Activated CD4-positive, CD25-positive, alpha-beta regulatory T cell treated with anti-CD3 and anti-CD28 coated beads, Interleukin-2, amount 50 U/mL, for 16 hours (primary cell): Measurements from ENCODE around the gene SIPA1L3.

Experiments used
- DNase-seq: peaks from one replicate; pipeline ENCODE4 v3.0.0-alpha.2; 2020; ENCODE audit warnings: low read depth, low spot score

Gene SIPA1L3

GRCh38 chr19:38193445-38193844, 286.4 kb downstream of the SIPA1L3 start:
- no peak for DNase-seq

DNA sequence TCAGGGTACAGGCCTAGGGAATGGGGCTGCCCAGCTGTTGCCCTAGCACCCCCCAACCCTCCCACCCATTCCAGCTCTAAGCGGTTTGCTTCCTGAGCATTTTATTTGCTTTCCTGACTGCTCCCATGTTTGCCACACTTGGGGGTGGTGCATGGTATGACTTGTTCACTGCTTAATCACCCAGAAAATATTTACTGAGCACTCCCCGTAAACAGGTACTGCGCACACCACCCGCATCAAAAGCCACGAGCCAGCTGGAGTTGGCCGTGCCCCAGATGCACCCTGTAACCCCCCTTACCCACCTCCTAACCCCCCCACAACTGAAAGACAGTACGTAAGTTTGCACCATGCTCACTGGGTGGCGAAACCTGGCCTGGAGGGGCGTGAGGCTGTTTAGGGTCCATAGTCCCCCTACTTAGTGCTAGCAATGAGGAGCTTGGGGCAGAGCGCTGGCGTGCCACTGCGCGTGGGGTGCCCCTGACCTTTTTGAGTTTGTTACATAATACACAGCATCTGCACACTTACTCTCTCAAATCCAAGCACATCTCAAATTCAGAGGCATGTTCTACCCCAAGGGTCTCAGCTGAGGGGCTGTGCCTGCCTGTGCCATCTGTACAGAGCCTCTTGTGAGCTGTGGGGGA, 287.2 kb downstream of the SIPA1L3 start:
- DNase-seq, result no peak

DNA sequence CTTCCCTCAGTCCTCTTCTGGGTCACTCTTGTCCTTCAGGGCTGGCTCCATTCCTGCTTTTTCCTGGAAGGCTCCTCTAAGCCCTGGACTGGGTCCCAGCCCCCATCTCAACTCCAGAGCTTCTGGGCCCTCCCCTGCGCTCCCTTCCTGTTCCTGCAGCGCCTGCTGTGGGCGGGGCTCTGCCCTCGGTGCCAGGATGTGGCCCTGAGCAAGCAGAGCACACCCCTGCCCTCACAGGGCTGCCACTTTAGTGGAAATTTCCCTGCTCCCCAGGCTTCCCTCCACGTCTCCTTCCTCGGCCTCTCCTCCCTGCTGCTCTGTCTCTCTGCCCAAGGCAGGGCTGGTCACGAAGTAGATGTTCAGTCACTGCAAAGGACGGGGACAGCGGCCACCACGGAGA, 288.2 kb downstream of the SIPA1L3 start:
- DNase-seq, result no peak

GRCh38 chr19:38196245-38196837, 289.3 kb downstream of the SIPA1L3 start:
- no peak for DNase-seq

GRCh38 chr19:38196948-38197656, 290.1 kb downstream of the SIPA1L3 start:
- no peak for DNase-seq

- no peak for DNase-seq
Measured at GRCh38 chr19:38197937-38198704, 291.1 kb downstream of the SIPA1L3 start.

GRCh38 chr19:38199340-38199739, 292.3 kb downstream of the SIPA1L3 start:
- DNase-seq, result no peak

- DNase-seq, result no peak
Measured at GRCh38 chr19:38201731-38202130, 294.7 kb downstream of the SIPA1L3 start.

GRCh38 chr19:38202504-38202903, 295.5 kb downstream of the SIPA1L3 start:
- DNase-seq, result no peak

- no peak for DNase-seq
Measured at GRCh38 chr19:38203197-38203596, 296.2 kb downstream of the SIPA1L3 start.

GRCh38 chr19:38204096-38204495, 297.1 kb downstream of the SIPA1L3 start:
- no peak for DNase-seq

GRCh38 chr19:38204728-38205127, 297.7 kb downstream of the SIPA1L3 start:
- no peak for DNase-seq

DNA sequence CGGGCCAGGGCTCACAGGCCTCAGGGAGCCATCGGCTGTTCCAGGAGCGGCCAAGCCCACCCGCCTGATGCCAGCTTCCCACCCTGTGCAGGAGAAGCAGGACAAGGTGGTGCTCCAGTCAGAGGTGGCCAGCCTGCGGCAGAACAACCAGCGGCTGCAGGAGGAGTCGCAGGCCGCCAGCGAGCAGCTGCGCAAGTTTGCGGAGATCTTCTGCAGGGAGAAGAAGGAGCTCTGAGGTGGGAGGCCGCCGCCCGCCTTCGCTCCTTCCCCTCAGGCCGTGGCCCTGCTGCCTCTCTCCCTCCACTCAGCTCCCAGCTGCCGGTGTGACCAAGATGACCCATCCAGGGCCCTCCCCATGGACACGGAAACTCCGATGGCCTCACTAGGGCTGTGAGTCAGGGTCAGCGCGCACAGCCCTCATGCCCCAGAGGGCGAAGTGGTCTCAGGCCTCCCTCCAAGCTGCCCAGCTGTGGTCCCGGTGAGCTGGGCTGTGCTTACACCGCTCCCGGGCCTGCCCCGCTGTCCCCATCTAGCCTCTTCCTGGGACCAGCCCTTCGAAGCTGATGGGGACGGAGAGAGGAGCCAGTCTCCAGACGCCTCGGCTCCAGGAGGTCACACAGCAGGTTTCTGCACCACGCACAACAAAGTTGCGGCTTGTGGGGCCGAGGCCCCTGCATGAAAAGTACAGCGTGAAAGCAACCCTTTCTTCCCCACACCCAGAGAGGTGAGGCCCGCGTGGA, 299.2 kb downstream of the SIPA1L3 start:
- DNase-seq, result no peak

DNA sequence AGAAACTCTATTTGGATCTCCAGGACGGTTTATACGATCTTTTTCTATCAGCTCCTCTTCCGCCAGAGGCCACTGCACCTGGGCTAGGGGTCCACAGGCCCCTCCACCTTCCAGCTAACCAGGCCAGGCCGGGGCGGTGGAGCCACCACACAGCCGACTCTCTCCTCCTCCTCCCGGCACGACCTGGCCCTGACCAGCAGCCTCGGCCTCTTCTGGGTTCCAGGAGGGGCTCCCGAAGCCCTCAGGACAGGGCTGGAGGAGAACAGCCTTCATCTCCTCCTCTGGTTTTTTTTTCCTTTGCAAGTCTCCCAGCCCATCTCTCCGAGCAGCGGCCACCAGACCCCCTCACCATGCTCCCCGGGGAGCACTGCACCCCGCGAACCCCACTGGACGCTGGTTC, 299.9 kb downstream of the SIPA1L3 start:
- DNase-seq, result no peak

DNA sequence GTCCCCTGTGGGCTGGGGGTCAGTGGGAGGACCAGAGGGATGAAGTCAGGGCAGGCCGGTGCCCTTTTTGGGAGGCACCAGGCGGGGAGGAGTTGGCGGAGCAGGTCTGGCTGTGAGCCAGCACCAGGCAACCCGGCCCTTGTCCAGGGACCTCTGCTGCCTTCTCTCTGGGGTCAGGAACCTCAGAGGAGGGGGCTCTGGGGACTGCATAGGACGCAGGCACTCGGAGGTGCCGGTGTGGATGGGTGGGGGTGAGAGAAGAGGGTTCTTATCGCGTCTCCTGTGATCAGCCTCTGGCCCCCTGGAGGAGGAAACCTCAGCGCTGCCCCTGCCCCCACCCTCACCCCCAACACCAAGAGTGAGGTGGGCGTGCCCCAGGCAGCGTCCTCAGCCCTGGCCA, 300.5 kb downstream of the SIPA1L3 start:
- no peak for DNase-seq

GRCh38 chr19:38208571-38208970, 301.6 kb downstream of the SIPA1L3 start:
- DNase-seq, result no peak

GRCh38 chr19:38209152-38209551, 302.1 kb downstream of the SIPA1L3 start:
- no peak for DNase-seq

- DNase-seq, result no peak
Measured at GRCh38 chr19:38209671-38210457, 302.9 kb downstream of the SIPA1L3 start.

- no peak for DNase-seq
Measured at GRCh38 chr19:38210458-38210987, 303.5 kb downstream of the SIPA1L3 start.

DNA sequence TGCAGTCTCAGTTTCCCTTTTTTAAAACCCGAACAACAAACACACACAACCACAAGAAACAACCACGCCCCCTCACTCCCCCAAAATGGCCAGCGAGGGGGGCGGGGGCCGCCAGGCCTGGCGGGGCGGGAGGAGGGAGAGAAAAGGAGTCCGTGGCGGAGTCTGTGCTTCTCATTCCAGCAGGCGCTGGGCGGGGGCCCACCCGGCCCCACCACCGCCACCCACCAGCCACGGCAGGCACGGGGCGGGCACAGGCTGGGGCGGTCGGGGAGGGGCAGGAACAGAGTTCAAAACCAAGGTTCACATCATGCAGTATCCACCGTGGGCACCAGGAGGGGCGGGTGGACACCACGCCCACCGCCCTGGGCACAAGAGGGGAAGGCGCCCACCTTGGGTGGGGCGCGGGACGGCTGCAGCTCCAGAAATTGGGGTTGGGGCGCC, 304.2 kb downstream of the SIPA1L3 start:
- no peak for DNase-seq
